Fibroblast of villous mesenchyme (primary cell): ENCODE data around the gene NISCH. TPM values are rescaled to one million over a fixed set of nuclear protein-coding genes. Genes with fewer than 3 reads are reported as not detected.

Experiments used
- DNase-seq: peaks from one replicate; pipeline ENCODE4 v3.0.0-alpha.2; 2010; ENCODE audit warnings: low read depth
- H3K4me3 ChIP-seq: 2 replicates; pipeline ENCODE4 v1.5.1; 2011; ENCODE audit warnings: low read depth, mild to moderate bottlenecking, low read length
- CTCF ChIP-seq: IDR thresholded peaks from 2 replicates; pipeline ENCODE4 v1.5.1; 2012; ENCODE audit warnings: low read depth, mild to moderate bottlenecking, low read length; ENCODE audit not compliant: insufficient read depth
- total RNA-seq: library from RNA; depleted of rRNA; stranded (reverse); fragments of >200 nt; gene quantifications from 2 replicates; pipeline ENCODE4 v1.2.3, GENCODE V29; 2012

The NISCH gene
- total RNA-seq, 1 donor: 82.5 TPM

GRCh38 chr3:52520716-52521487, 65.5 kb downstream of the NISCH start:
- TF ChIP-seq CTCF: no peak
- DNase-seq: no peak
- no peak overlapping the region for H3K4me3 ChIP-seq

GRCh38 chr3:52521488-52521824, 66.1 kb downstream of the NISCH start:
- TF ChIP-seq CTCF: no peak
- no peak for DNase-seq
- no peak overlapping the region for H3K4me3 ChIP-seq

- H3K4me3 ChIP-seq: no peak overlapping the region
- no peak for TF ChIP-seq CTCF
These were observed 66.7 kb downstream of the NISCH start for GRCh38 chr3:52521881-52522650.

GRCh38 chr3:52522651-52523251, 67.3 kb downstream of the NISCH start:
- no peak for DNase-seq
- TF ChIP-seq CTCF: no peak
- no peak overlapping the region for H3K4me3 ChIP-seq

More at GRCh38 chr3:52521881-52522650, 66.7 kb downstream of the NISCH start:
- DNase-seq: no peak

GRCh38 chr3:52523386-52524257, 68.2 kb downstream of the NISCH start:
- H3K4me3 ChIP-seq: no peak overlapping the region
- no peak for DNase-seq
- TF ChIP-seq CTCF: no peak

GRCh38 chr3:52524258-52524751, 68.9 kb downstream of the NISCH start:
- no peak overlapping the region for H3K4me3 ChIP-seq
- no peak for TF ChIP-seq CTCF
- DNase-seq: no peak
